ENCODE measurements around the gene CXorf38. TPM values are rescaled to one million over a fixed set of nuclear protein-coding genes. Genes with fewer than 3 reads are reported as not detected.

Gene CXorf38
- total RNA-seq, 1 donor from 2014 or later, result 10.5 TPM

DNA sequence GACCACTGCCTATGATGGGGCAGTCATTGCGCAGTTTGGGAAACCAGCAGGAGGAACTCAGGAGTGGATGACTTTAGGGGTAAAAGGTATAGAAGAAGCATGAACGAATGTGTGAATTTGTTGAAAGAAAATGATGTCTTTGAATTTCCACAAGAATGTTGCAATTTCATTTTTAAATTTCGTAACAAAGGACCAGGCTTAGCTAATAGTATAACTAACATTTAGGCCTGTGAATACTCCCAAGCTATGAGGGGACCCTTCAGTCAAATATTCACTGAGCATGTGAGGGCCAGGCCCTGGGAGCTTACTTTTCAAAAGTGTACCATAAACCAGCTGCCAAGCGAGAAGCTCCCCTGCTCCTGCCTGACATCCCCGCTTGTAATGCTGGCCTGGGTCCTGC is 18.9 kb downstream of the CXorf38 start:
- TF ChIP-seq, protein P1, sequence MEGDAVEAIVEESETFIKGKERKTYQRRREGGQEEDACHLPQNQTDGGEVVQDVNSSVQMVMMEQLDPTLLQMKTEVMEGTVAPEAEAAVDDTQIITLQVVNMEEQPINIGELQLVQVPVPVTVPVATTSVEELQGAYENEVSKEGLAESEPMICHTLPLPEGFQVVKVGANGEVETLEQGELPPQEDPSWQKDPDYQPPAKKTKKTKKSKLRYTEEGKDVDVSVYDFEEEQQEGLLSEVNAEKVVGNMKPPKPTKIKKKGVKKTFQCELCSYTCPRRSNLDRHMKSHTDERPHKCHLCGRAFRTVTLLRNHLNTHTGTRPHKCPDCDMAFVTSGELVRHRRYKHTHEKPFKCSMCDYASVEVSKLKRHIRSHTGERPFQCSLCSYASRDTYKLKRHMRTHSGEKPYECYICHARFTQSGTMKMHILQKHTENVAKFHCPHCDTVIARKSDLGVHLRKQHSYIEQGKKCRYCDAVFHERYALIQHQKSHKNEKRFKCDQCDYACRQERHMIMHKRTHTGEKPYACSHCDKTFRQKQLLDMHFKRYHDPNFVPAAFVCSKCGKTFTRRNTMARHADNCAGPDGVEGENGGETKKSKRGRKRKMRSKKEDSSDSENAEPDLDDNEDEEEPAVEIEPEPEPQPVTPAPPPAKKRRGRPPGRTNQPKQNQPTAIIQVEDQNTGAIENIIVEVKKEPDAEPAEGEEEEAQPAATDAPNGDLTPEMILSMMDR (IDR thresholded peaks at IDR 0.05; ENCODE audit: insufficient read depth, low read length, severe bottlenecking), result no peak
- FAIRE-seq, result no peak
- no peak for DNase-seq (ENCODE audit: low read depth)
- peaks cover 4% of the 10 kb centered on the region for H3K36me3 ChIP-seq (ENCODE audit: control insufficient read depth, insufficient read depth, low read length)
- H3K27me3 ChIP-seq (ENCODE audit: control insufficient read depth, insufficient read depth, low read length), result no peaks in the 10 kb centered on the region
- no peak overlapping the region for H3K4me3 ChIP-seq (ENCODE audit: low read depth, low read length)

DNA sequence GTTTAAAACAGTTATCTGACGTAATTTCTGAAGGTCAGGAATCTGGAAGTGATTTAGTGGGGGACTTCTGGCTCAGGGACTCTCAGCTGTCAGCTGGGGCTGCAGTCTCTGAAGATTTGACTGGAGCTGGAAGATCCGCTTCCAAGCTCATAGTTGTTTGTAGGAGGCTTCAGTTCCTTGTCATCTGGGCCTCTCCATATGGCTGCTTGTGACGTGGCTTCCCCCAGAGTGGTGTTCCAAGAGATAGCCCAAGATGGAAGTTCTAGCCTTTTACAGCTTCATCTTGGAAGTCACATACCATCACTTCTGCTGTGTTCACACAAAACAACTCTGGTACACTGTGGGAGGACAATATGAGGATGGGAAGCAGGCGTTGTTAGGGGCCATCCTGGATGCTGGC is 22.1 kb downstream of the CXorf38 start:
- peaks cover 2% of the 10 kb centered on the region for H3K36me3 ChIP-seq (ENCODE audit: control insufficient read depth, insufficient read depth, low read length)
- no peak for FAIRE-seq
- no peak for DNase-seq (ENCODE audit: low read depth)

DNA sequence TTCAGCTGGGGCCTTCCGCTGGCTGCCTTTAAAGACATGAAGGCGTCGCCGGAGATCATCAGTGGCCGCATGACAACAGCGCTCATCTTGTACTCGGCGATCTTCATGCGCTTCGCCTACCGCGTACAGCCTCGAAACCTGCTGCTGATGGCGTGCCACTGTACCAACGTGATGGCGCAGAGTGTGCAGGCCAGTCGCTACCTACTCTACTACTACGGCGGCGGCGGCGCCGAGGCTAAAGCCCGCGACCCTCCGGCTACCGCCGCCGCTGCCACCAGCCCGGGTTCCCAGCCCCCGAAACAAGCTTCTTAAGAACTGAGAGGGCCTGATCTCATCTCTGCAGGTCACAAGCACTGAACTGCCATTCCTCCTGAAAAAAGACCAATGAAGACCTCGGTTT is 23.7 kb downstream of the CXorf38 start:
- TF ChIP-seq, protein P1 (IDR thresholded peaks at IDR 0.05; ENCODE audit: insufficient read depth, low read length, severe bottlenecking), result no peak
- Histone ChIP-seq H3K36me3 (ENCODE audit: control insufficient read depth, insufficient read depth, low read length) (peaks cover under 1% of the 10 kb centered on the region), H3K27me3 (ENCODE audit: control insufficient read depth, insufficient read depth, low read length) (no peaks in the 10 kb centered on the region), H3K4me3 (ENCODE audit: low read depth, low read length) (no peak overlapping the region)
- DNase-seq (ENCODE audit: low read depth), result no peak
- no peak for FAIRE-seq

More for the DNA sequence above, 22.1 kb downstream of the CXorf38 start:
- Histone ChIP-seq H3K27me3 (ENCODE audit: control insufficient read depth, insufficient read depth, low read length) (no peaks in the 10 kb centered on the region), H3K4me3 (ENCODE audit: low read depth, low read length) (no peak overlapping the region)
- TF ChIP-seq, protein P1 (IDR thresholded peaks at IDR 0.05; ENCODE audit: insufficient read depth, low read length, severe bottlenecking), result no peak

DNA sequence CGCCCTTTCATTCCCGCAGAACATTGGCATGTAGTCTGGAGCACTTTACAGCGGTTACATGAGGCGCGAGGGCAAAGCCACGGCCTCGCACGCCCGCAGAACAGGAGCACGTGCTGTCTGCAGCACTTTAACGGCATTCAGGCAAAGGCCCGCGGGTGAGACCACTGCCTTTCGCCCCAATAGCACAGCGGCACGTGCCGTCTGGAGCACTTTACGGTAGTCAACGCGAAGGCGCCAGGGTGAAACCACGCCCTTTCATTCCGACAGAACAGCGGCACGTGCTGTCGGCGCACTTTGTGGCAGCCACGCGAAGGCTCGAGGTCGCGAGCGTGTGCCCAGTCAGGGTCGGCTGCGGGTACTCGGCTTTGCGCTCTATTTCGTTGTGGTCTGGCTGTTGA is 24.2 kb downstream of the CXorf38 start, which contains the start of gene MPC1L:
Gene MPC1L (plus strand): TSS at position 290 of the 398 bp plus-strand sequence. CDS start 138 bp downstream, outside the sequence.
- FAIRE-seq, result no peak
- TF ChIP-seq, protein P1 (IDR thresholded peaks at IDR 0.05; ENCODE audit: insufficient read depth, low read length, severe bottlenecking), result no peak
- no peaks in the 10 kb centered on the region for H3K36me3 ChIP-seq (ENCODE audit: control insufficient read depth, insufficient read depth, low read length)
- H3K27me3 ChIP-seq (ENCODE audit: control insufficient read depth, insufficient read depth, low read length), result no peaks in the 10 kb centered on the region
- no peak for DNase-seq (ENCODE audit: low read depth)
- no peak within 1 kb of the TSS for H3K4me3 ChIP-seq (ENCODE audit: low read depth, low read length)

DNA sequence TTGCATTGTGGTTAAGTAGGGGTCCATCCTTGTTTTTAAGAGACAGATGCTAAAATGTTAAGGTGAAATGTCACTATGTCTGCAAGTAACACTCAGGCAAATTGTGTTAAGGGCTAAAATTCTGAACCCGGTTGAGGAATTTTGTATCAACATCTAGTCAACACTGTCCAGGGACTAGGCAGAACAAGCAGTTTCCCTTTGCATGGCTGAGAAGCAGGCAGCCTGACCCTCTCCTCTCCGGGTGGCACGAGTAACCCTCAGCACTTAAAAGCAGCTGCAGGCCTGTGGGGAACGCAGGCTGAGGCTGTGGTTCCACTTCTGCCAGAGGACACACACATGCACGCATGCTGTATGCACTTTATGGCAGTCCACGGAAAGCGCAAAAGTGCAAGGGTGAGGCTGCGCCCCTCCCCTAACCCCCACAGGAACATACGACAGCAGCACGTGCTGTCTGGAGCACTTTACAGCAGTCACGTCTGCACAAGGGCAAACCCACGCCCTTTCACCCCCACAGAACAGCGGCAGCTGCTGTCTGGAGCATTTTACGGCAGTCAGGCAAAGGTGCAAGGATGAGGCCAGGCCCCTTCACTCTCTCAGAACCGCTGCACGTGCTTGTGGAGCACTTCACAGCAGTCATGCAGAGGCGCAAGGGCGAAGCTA is 24.8 kb downstream of the CXorf38 start:
- DNase-seq (ENCODE audit: low read depth) (no peak), FAIRE-seq (no peak)
- TF ChIP-seq, protein P1 (IDR thresholded peaks at IDR 0.05; ENCODE audit: insufficient read depth, low read length, severe bottlenecking), result no peak
- Histone ChIP-seq H3K4me3 (ENCODE audit: low read depth, low read length) (no peak overlapping the region), H3K27me3 (ENCODE audit: control insufficient read depth, insufficient read depth, low read length) (no peaks in the 10 kb centered on the region), H3K36me3 (ENCODE audit: control insufficient read depth, insufficient read depth, low read length) (no peaks in the 10 kb centered on the region)

DNA sequence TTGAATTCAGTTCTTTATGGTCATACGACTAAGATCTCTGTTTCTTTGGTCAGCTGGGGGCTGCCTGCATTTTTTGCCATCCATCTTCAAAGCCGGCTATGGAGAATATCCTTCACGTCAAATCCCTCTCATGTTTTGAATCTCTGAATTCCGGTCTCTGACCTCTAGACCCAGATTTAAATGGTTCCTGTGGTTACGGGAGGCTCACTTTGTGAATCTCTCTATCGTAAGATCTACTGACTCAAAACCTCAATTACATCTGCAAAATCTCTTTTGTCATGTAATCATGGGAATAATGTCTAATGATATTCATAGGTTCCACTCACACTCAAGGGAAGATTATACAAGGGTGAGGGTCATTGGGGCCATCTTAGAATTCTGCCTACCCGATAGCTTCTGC is 29.8 kb downstream of the CXorf38 start:
- no peak for DNase-seq (ENCODE audit: low read depth)
- FAIRE-seq, result no peak
- no peaks in the 10 kb centered on the region for H3K27me3 ChIP-seq (ENCODE audit: control insufficient read depth, insufficient read depth, low read length)
- H3K4me3 ChIP-seq (ENCODE audit: low read depth, low read length), result no peak overlapping the region
- TF ChIP-seq, protein P1 (IDR thresholded peaks at IDR 0.05; ENCODE audit: insufficient read depth, low read length, severe bottlenecking), result no peak
- H3K36me3 ChIP-seq (ENCODE audit: control insufficient read depth, insufficient read depth, low read length), result no peaks in the 10 kb centered on the region
